ENCODE results near the gene TRMT1L.

TRMT1L gene

GRCh38 chr1:185104083-185104482, 52.7 kb downstream of the TRMT1L start:
- no peak overlapping the region for H2AFZ ChIP-seq (ENCODE audit: low read length)
- H3K4me3 ChIP-seq (ENCODE audit: low read length, poor library complexity, severe bottlenecking), result no peak overlapping the region
- no peaks in the 10 kb centered on the region for H4K20me1 ChIP-seq (ENCODE audit: insufficient read depth, low read length, poor library complexity, severe bottlenecking)
- H3K9me3 ChIP-seq (ENCODE audit: insufficient read depth, low read depth, low read length), result 0 out of 2 replicates have a peak, but pooled peaks cover 4% of the 10 kb centered on the region
- H3K4me2 ChIP-seq (ENCODE audit: low read depth, low read length, poor library complexity, severe bottlenecking), result no peak overlapping the region
- no peaks in the 10 kb centered on the region for H3K27me3 ChIP-seq (ENCODE audit: insufficient read depth, low read length, poor library complexity, severe bottlenecking)
- H3K9ac ChIP-seq (ENCODE audit: low read depth, low read length, poor library complexity, severe bottlenecking), result no peak overlapping the region
- no peaks in the 10 kb centered on the region for H3K9me2 ChIP-seq (replicated peaks; ENCODE audit: low read depth, low read length)
- no peak for TF ChIP-seq EZH2phosphoT487 (IDR thresholded peaks at IDR 0.05; ENCODE audit: borderline replicate concordance)
- no peak for TF ChIP-seq CTCF (conservative IDR thresholded peaks at IDR 0.05; ENCODE audit: low read length)
- no peaks in the 10 kb centered on the region for H3K4me1 ChIP-seq (ENCODE audit: insufficient read depth, low read length, poor library complexity, severe bottlenecking)
- H3K36me3 ChIP-seq (ENCODE audit: insufficient read depth, low read length), result peaks cover 33% of the 10 kb centered on the region
- no peaks in the 10 kb centered on the region for H3F3A ChIP-seq (ENCODE audit: low read depth)
- H3K79me2 ChIP-seq (ENCODE audit: insufficient read depth, low read length), result no peaks in the 10 kb centered on the region

- no peak overlapping the region for H2AFZ ChIP-seq (ENCODE audit: low read length)
- H3K9ac ChIP-seq (ENCODE audit: low read depth, low read length, poor library complexity, severe bottlenecking), result no peak overlapping the region
- no peaks in the 10 kb centered on the region for H3F3A ChIP-seq (ENCODE audit: low read depth)
- H3K79me2 ChIP-seq (ENCODE audit: insufficient read depth, low read length), result no peaks in the 10 kb centered on the region
- no peaks in the 10 kb centered on the region for H3K27me3 ChIP-seq (ENCODE audit: insufficient read depth, low read length, poor library complexity, severe bottlenecking)
- no peak overlapping the region for H3K4me2 ChIP-seq (ENCODE audit: low read depth, low read length, poor library complexity, severe bottlenecking)
- peaks cover 82% of the 10 kb centered on the region for H3K36me3 ChIP-seq (ENCODE audit: insufficient read depth, low read length)
- H3K4me1 ChIP-seq (ENCODE audit: insufficient read depth, low read length, poor library complexity, severe bottlenecking), result peaks cover 3% of the 10 kb centered on the region
- no peaks in the 10 kb centered on the region for H3K9me3 ChIP-seq (ENCODE audit: insufficient read depth, low read depth, low read length)
- H4K20me1 ChIP-seq (ENCODE audit: insufficient read depth, low read length, poor library complexity, severe bottlenecking), result no peaks in the 10 kb centered on the region
- H3K4me3 ChIP-seq (ENCODE audit: low read length, poor library complexity, severe bottlenecking), result no peak overlapping the region
- TF ChIP-seq EZH2phosphoT487 (IDR thresholded peaks at IDR 0.05; ENCODE audit: borderline replicate concordance) (no peak), CTCF (conservative IDR thresholded peaks at IDR 0.05; ENCODE audit: low read length) (no peak)
- no peaks in the 10 kb centered on the region for H3K9me2 ChIP-seq (replicated peaks; ENCODE audit: low read depth, low read length)
Observed at GRCh38 chr1:185096531-185096930, 60.2 kb downstream of the TRMT1L start.

GRCh38 chr1:185094761-185095160, 62.0 kb downstream of the TRMT1L start:
- Histone ChIP-seq H3K4me1 (ENCODE audit: insufficient read depth, low read length, poor library complexity, severe bottlenecking) (peaks cover 3% of the 10 kb centered on the region), H3K9me3 (ENCODE audit: insufficient read depth, low read depth, low read length) (no peaks in the 10 kb centered on the region), H3F3A (ENCODE audit: low read depth) (no peaks in the 10 kb centered on the region), H2AFZ (ENCODE audit: low read length) (no peak overlapping the region), H3K36me3 (ENCODE audit: insufficient read depth, low read length) (peaks cover 77% of the 10 kb centered on the region), H3K4me2 (ENCODE audit: low read depth, low read length, poor library complexity, severe bottlenecking) (no peak overlapping the region), H3K9me2 (replicated peaks; ENCODE audit: low read depth, low read length) (no peaks in the 10 kb centered on the region), H3K79me2 (ENCODE audit: insufficient read depth, low read length) (no peaks in the 10 kb centered on the region), H3K27me3 (ENCODE audit: insufficient read depth, low read length, poor library complexity, severe bottlenecking) (no peaks in the 10 kb centered on the region), H4K20me1 (ENCODE audit: insufficient read depth, low read length, poor library complexity, severe bottlenecking) (no peaks in the 10 kb centered on the region), H3K4me3 (ENCODE audit: low read length, poor library complexity, severe bottlenecking) (no peak overlapping the region), H3K9ac (ENCODE audit: low read depth, low read length, poor library complexity, severe bottlenecking) (no peak overlapping the region)
- TF ChIP-seq EZH2phosphoT487 (IDR thresholded peaks at IDR 0.05; ENCODE audit: borderline replicate concordance) (no peak), CTCF (conservative IDR thresholded peaks at IDR 0.05; ENCODE audit: low read length) (no peak)
